Calu3 (cell line): ENCODE data around the gene C12orf42. TPM values are rescaled to one million over a fixed set of nuclear protein-coding genes. Genes with fewer than 3 reads are reported as not detected.

ENCODE experiments used
- BruUV-seq: library from RNA; stranded (reverse); fragments of 400-500 nt; replicated peaks from 2 replicates; lab custom pipeline; 2021; lab: Mats Ljungman, UMichigan
- CTCF ChIA-PET: fragments of 300-600 bp; sonication (Branson Sonifier 250); formaldehyde crosslinking; loops from one replicate; lab custom pipeline; 2022; ENCODE audit warnings: antibody characterized with exemption; lab: Charles Lee
- DNase-seq: peaks from one replicate; pipeline ENCODE4 v3.0.0; 2022
- H3K27ac Mint-ChIP-seq: one replicate; pipeline ENCODE4 v1.8.0; 2022; ENCODE audit warnings: mixed read lengths; ENCODE audit not compliant: unreplicated experiment
- H3K27me3 Mint-ChIP-seq: one replicate; pipeline ENCODE4 v1.8.0; 2022; ENCODE audit warnings: mixed read lengths; ENCODE audit not compliant: unreplicated experiment
- H3K36me3 Mint-ChIP-seq: one replicate; pipeline ENCODE4 v1.8.0; 2022; ENCODE audit warnings: mild to moderate bottlenecking, moderate library complexity, mixed read lengths; ENCODE audit not compliant: insufficient read depth, unreplicated experiment
- H3K4me1 Mint-ChIP-seq: one replicate; pipeline ENCODE4 v1.8.0; 2022; ENCODE audit warnings: mild to moderate bottlenecking, low read depth, mixed read lengths; ENCODE audit not compliant: unreplicated experiment
- H3K4me3 Mint-ChIP-seq: one replicate; pipeline ENCODE4 v1.8.0; 2022; ENCODE audit warnings: mild to moderate bottlenecking, low read depth, moderate library complexity, mixed read lengths; ENCODE audit not compliant: unreplicated experiment
- H3K9me3 Mint-ChIP-seq: one replicate; pipeline ENCODE4 v1.8.0; 2022; ENCODE audit warnings: low read depth, mixed read lengths; ENCODE audit not compliant: unreplicated experiment
- intact Hi-C: fragments of 100-400 bp; cut with micrococcal nuclease; formaldehyde crosslinking; loops from one replicate; pipeline ENCODE4 v1.10.0; 2022; ENCODE audit not compliant: unreplicated experiment
- total RNA-seq: library from RNA; stranded (reverse); gene quantifications from 2 replicates; pipeline ENCODE4 v1.2.3, GENCODE V29; 2022
- TF ChIP-seq, protein P1 (sequence below): fragments of 200-600 bp; IDR thresholded peaks from one replicate; pipeline ENCODE4 v1.8.0; 2022; ENCODE audit warnings: antibody characterized with exemption; ENCODE audit not compliant: unreplicated experiment

Gene C12orf42
- total RNA-seq, 1 experiment from 2014 or later, result not detected

DNA sequence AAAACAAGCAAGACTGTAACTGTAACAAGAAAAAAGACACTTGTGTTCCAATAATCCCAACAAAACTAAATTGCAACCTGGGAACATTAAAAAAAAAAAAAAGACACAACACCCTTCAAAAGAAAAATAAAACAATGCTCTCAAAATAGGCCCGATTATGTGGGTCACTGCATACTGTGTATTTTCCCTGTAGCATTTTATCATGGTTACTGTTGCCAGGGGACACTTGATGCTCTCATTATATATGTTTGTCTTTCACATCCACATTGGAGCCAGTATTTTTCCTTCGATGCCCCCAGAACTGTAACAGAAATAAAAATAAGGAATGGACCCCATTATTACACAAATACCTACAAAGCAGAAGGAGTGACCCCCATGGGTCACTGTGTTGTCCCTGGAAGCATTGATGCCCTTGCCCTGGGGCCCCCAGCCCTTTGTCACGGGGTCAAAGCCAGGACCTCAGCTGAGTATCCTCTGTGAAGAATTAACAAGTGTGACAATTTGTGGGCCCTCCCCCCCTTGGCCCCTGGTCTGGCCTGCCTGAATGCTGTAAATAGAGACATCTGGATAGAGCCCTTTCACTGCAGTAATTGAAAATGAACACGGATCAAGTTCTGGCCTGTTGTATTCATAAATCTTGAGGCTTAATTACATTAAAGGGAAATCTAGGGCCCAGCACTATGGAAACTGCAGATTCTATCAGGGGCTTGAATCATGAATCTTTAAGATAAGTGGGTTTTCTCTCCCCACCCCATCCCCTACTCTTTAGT, 72.8 kb downstream of the C12orf42 start:
- intact Hi-C loops, result no loop called here
- Mint-ChIP-seq H3K36me3 (no peaks in the 10 kb centered on the region), H3K4me1 (no peaks in the 10 kb centered on the region), H3K4me3 (no peak overlapping the region), H3K27ac (no peak overlapping the region), H3K27me3 (no peaks in the 10 kb centered on the region), H3K9me3 (peaks cover 8% of the 10 kb centered on the region)
- CTCF ChIA-PET, result no interaction called here
- TF ChIP-seq, protein P1, sequence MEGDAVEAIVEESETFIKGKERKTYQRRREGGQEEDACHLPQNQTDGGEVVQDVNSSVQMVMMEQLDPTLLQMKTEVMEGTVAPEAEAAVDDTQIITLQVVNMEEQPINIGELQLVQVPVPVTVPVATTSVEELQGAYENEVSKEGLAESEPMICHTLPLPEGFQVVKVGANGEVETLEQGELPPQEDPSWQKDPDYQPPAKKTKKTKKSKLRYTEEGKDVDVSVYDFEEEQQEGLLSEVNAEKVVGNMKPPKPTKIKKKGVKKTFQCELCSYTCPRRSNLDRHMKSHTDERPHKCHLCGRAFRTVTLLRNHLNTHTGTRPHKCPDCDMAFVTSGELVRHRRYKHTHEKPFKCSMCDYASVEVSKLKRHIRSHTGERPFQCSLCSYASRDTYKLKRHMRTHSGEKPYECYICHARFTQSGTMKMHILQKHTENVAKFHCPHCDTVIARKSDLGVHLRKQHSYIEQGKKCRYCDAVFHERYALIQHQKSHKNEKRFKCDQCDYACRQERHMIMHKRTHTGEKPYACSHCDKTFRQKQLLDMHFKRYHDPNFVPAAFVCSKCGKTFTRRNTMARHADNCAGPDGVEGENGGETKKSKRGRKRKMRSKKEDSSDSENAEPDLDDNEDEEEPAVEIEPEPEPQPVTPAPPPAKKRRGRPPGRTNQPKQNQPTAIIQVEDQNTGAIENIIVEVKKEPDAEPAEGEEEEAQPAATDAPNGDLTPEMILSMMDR, result no peak
- no TSS peak for BruUV-seq
- DNase-seq, result no peak

DNA sequence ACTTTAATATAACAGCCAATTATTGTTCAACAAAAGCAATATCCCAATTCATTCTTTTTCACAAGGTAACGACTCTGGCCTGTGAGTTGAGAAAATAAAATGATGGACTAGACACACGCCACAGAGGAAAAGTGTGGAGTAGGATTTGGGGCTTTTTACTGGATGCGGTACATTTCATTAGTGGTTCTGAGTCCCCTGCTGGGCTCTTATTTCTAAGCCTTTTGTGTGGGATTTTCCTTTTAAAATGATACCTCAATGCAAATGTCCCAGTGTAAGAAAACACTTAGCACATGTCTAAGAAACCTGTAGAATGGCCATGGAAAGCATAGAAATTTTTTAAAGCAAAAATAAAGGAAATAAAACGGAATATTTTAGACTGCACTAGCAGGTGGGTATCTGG, 73.4 kb downstream of the C12orf42 start:
- no peak for DNase-seq
- intact Hi-C loops, result no loop called here
- CTCF ChIA-PET, result no interaction called here
- no peaks in the 10 kb centered on the region for H3K4me1 Mint-ChIP-seq
- no TSS peak for BruUV-seq
- no peaks in the 10 kb centered on the region for H3K36me3 Mint-ChIP-seq
- H3K9me3 Mint-ChIP-seq, result peaks cover 3% of the 10 kb centered on the region
- H3K27me3 Mint-ChIP-seq, result no peaks in the 10 kb centered on the region
- no peak overlapping the region for H3K27ac Mint-ChIP-seq
- H3K4me3 Mint-ChIP-seq, result no peak overlapping the region
- TF ChIP-seq, protein P1, result no peak

DNA sequence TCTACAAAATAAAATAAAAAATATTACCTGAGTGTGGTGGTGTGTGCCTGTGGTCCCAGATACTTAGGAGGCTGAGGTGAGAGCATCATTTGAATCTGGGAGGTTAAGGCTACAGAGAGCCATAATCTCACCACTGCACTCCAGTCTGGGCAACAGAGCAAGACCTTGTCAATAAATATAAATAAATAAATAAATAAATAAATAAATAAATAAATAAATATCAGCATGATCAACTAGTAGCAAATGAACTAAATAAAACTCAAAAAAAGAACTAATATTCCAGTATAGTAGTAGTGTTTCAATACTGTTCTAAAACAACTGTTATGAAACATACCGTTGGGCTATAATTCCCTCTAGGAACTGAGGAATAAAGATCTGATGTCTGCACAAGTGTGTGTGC, 74.4 kb downstream of the C12orf42 start:
- intact Hi-C loops, result no loop called here
- Mint-ChIP-seq H3K36me3 (no peaks in the 10 kb centered on the region), H3K4me3 (no peak overlapping the region), H3K9me3 (peaks cover 3% of the 10 kb centered on the region), H3K27me3 (no peaks in the 10 kb centered on the region), H3K4me1 (no peaks in the 10 kb centered on the region), H3K27ac (no peak overlapping the region)
- TF ChIP-seq, protein P1, result no peak
- no peak for DNase-seq
- BruUV-seq, result no TSS peak
- CTCF ChIA-PET, result no interaction called here

DNA sequence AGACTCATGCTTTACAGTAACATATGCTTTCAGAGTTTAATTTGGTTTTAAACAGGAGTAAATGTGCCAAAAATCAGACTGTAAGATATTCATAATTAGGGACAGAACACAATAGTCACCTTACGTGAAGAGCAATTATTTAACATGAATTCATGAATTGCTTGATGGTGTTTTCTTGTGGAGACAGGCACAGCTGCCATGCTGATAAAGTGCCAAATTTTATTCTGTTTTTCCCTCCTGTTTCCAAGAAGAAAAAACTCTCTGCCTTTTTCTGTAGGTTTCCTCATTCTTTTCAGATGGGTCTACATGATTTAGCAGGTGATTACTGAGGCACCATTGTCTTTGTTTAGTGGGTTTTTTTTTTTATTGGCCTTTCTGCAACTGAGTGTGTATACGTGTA, 80.1 kb downstream of the C12orf42 start:
- CTCF ChIA-PET, result no interaction called here
- H3K4me3 Mint-ChIP-seq, result no peak overlapping the region
- H3K4me1 Mint-ChIP-seq, result no peaks in the 10 kb centered on the region
- DNase-seq, result no peak
- TF ChIP-seq, protein P1, result no peak
- H3K9me3 Mint-ChIP-seq, result no peaks in the 10 kb centered on the region
- H3K27me3 Mint-ChIP-seq, result no peaks in the 10 kb centered on the region
- intact Hi-C loops, result no loop called here
- no peaks in the 10 kb centered on the region for H3K36me3 Mint-ChIP-seq
- H3K27ac Mint-ChIP-seq, result no peak overlapping the region
- BruUV-seq, result no TSS peak
